Osteocyte (in vitro differentiated cells): Measurements from ENCODE around the gene SLC35B1. TPM values are rescaled to one million over a fixed set of nuclear protein-coding genes. Genes with fewer than 3 reads are reported as not detected.
"Not testable (repeated sequence)": the region's sequence is repeated elsewhere in the genome, so short reads cannot be mapped to it uniquely, and the experiment has no call there.

ENCODE experiments used
- DNase-seq: peaks from one replicate; pipeline ENCODE4 v3.0.0; 2021; ENCODE audit warnings: mixed read lengths; ENCODE audit not compliant: unreplicated experiment; ENCODE audit errors: extremely low spot score
- H3K27ac Mint-ChIP-seq: one replicate; pipeline ENCODE4 v1.8.0; 2021; ENCODE audit warnings: mild to moderate bottlenecking, mixed read lengths; ENCODE audit not compliant: unreplicated experiment
- H3K27me3 Mint-ChIP-seq: one replicate; pipeline ENCODE4 v1.8.0; 2021; ENCODE audit warnings: mixed read lengths; ENCODE audit not compliant: unreplicated experiment
- H3K36me3 Mint-ChIP-seq: one replicate; pipeline ENCODE4 v1.8.0; 2021; ENCODE audit warnings: mixed read lengths; ENCODE audit not compliant: unreplicated experiment
- H3K4me1 Mint-ChIP-seq: one replicate; pipeline ENCODE4 v1.8.0; 2021; ENCODE audit warnings: mixed read lengths; ENCODE audit not compliant: unreplicated experiment
- H3K4me3 Mint-ChIP-seq: one replicate; pipeline ENCODE4 v1.8.0; 2021; ENCODE audit warnings: mild to moderate bottlenecking, moderate library complexity, mixed read lengths; ENCODE audit not compliant: unreplicated experiment
- H3K9me3 Mint-ChIP-seq: one replicate; pipeline ENCODE4 v1.8.0; 2021; ENCODE audit warnings: mixed read lengths; ENCODE audit not compliant: unreplicated experiment
- total RNA-seq: library from RNA; stranded (reverse); gene quantifications from 2 replicates; pipeline ENCODE4 v1.2.1, GENCODE V29; 2021
- TF ChIP-seq, protein P1 (sequence below): fragments of 200-600 bp; sonication (generic); IDR thresholded peaks from 2 replicates; pipeline ENCODE4 v1.5.0; 2021; ENCODE audit warnings: antibody characterized with exemption, mild to moderate bottlenecking, moderate library complexity

SLC35B1 gene
- total RNA-seq, 1 donor from 2014 or later: 60.0 TPM

DNA sequence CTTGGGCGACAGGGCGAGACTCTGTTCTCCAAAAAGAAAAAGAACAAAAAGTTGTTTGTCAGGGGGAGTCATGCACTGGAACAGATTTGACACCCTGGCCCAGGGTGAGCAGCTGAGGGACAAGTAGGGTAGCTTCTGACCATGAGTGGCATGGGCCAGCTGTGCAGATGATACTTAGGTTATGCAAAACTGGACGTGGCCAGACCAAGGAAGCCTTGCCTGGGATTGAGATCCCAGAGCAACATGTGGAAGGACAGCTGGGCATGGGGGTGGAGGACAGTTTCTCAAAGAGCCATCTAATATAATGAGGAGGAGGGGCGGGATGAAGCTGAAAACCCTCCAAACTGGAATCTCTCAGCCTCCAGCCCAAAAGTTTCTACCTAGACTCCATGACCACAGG is 19.6 kb upstream of the SLC35B1 start:
- DNase-seq: no peak
- H3K9me3 Mint-ChIP-seq: no peaks in the 10 kb centered on the region
- H3K27me3 Mint-ChIP-seq: no peaks in the 10 kb centered on the region
- H3K36me3 Mint-ChIP-seq: no peaks in the 10 kb centered on the region
- H3K4me3 Mint-ChIP-seq: no peak overlapping the region
- TF ChIP-seq, protein P1, sequence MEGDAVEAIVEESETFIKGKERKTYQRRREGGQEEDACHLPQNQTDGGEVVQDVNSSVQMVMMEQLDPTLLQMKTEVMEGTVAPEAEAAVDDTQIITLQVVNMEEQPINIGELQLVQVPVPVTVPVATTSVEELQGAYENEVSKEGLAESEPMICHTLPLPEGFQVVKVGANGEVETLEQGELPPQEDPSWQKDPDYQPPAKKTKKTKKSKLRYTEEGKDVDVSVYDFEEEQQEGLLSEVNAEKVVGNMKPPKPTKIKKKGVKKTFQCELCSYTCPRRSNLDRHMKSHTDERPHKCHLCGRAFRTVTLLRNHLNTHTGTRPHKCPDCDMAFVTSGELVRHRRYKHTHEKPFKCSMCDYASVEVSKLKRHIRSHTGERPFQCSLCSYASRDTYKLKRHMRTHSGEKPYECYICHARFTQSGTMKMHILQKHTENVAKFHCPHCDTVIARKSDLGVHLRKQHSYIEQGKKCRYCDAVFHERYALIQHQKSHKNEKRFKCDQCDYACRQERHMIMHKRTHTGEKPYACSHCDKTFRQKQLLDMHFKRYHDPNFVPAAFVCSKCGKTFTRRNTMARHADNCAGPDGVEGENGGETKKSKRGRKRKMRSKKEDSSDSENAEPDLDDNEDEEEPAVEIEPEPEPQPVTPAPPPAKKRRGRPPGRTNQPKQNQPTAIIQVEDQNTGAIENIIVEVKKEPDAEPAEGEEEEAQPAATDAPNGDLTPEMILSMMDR: no peak
- no peak overlapping the region for H3K27ac Mint-ChIP-seq
- no peaks in the 10 kb centered on the region for H3K4me1 Mint-ChIP-seq

DNA sequence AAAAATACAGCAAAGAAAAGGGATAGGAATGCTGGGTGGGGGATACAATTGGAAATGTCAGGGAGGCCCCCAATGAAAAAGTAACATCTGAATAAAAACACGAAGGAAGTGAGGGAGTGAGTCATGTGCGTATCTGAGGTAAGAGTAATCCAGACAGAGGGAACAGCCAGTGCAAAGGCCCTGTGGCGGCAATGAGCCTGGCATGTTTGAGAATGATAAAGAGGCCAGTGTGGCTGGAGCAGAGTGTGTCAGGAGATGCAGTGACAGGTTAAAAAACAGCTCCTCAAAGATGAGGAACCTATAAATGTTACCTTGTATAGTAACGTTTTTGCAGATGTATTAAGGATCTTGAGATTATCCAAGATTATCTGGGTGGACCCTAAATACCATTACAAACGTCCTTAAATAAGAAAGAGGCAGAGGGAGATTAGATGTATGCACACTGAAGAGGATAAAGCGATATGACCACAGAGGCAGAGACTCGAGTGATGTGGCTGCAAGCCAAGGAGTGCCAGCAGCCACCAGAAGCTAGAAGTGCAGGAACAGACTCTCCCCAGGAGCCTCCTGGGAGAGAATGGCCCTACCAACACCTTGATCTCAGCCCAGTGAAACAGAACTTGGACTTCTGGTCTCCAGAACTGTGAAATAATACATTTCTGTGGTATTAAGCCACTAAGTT is 17.8 kb upstream of the SLC35B1 start:
- no peaks in the 10 kb centered on the region for H3K27me3 Mint-ChIP-seq
- H3K36me3 Mint-ChIP-seq: no peaks in the 10 kb centered on the region
- no peaks in the 10 kb centered on the region for H3K9me3 Mint-ChIP-seq
- no peaks in the 10 kb centered on the region for H3K4me1 Mint-ChIP-seq
- DNase-seq: no peak
- TF ChIP-seq, protein P1: no peak
- no peak overlapping the region for H3K4me3 Mint-ChIP-seq
- H3K27ac Mint-ChIP-seq: no peak overlapping the region

DNA sequence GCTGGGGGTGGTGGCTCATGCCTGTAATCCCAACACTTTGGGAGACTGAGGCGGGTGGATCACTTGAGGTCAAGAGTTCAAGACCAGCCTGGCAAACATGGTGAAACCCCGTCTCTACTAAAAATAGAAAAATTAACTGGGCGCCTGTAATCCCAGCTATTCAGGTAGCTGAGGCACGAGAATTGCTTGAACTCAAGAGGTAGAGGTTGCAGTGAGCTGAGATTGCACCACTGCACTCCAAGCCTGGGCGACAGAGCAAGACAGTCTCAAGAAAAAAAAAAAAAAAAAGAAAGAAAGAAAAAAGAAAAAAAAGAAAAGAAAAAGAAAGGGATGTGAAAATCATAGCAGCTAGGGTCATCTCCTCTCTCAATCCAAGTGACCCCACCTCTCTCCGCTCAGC is 16.8 kb upstream of the SLC35B1 start:
- H3K9me3 Mint-ChIP-seq, H3K27me3 Mint-ChIP-seq, H3K27ac Mint-ChIP-seq, H3K36me3 Mint-ChIP-seq, H3K4me1 Mint-ChIP-seq, DNase-seq, H3K4me3 Mint-ChIP-seq: not testable (repeated sequence)

DNA sequence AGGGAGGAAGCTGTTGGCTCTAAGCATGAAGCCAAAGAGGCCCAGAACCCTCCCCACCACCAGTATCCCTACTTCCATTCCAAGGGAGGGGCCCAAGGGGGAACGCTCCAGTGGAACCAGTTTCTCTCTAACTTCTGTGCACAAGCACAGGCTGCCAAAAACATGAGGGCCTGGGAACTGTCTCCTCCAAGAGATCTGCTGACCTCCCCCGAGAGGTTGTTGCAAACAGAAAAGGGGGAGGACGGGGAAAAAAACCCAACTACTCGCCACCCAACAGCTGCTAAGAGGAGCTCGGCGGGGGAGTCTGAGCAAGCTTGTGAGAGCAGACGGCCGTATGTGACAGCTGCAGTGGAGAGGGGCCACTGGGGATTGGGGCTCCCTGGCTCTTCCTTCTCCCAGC is 15.7 kb upstream of the SLC35B1 start:
- TF ChIP-seq, protein P1: no peak
- Mint-ChIP-seq H3K4me3 (no peak overlapping the region), H3K9me3 (no peaks in the 10 kb centered on the region), H3K4me1 (no peaks in the 10 kb centered on the region), H3K27ac (no peak overlapping the region), H3K36me3 (no peaks in the 10 kb centered on the region), H3K27me3 (no peaks in the 10 kb centered on the region)
- DNase-seq: no peak

DNA sequence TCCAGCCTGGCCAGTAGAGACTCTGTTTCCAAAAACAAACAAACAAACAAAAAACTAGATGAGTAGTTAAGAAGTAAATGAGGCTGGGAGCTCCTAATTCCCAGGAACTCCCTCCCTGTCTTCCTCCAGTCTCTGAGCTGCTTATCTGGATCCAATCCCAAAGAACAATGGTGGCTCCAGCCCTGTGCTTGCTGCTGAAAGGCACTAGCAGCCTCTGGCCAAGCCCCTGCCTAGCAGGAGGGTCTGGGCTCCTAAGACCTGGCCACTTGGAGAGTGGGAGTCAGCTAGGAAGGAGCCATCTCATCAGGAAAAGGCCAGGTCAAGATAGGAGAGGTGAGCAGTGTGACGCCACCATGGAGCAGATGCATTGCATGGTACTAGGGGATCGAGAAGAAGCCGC is 14.3 kb upstream of the SLC35B1 start:
- Mint-ChIP-seq H3K4me3 (no peak overlapping the region), H3K9me3 (no peaks in the 10 kb centered on the region), H3K27me3 (no peaks in the 10 kb centered on the region), H3K27ac (no peak overlapping the region), H3K36me3 (peaks cover 4% of the 10 kb centered on the region), H3K4me1 (no peaks in the 10 kb centered on the region)
- no peak for DNase-seq
- TF ChIP-seq, protein P1: no peak
